Measurements from ENCODE around the gene TANC2. TPM values are rescaled to one million over a fixed set of nuclear protein-coding genes. Genes with fewer than 3 reads are reported as not detected.
A peak's percentile ranks its signal among the peaks of the same experiment; 100 is the strongest.
"Not testable (repeated sequence)": the region's sequence is repeated elsewhere in the genome, so short reads cannot be mapped to it uniquely, and the experiment has no call there.

Gene TANC2
- total RNA-seq, 1 donor from 2014 or later, result 16.4 TPM

GRCh38 chr17:62964506-62964905 lies 1.5 kb upstream of the TANC2 start:
- DNase-seq (ENCODE audit: low read depth, low spot score), result no peak

- no peak for DNase-seq (ENCODE audit: low read depth, low spot score)
These were observed 805 bp upstream of the TANC2 start for GRCh38 chr17:62965174-62965685.

GRCh38 chr17:62966426-62967204 lies 580 bp downstream of the TANC2 start:
- no peak for DNase-seq (ENCODE audit: low read depth, low spot score)

GRCh38 chr17:62967205-62967529 lies 1.1 kb downstream of the TANC2 start:
- no peak for DNase-seq (ENCODE audit: low read depth, low spot score)

GRCh38 chr17:62968445-62968923 lies 2.4 kb downstream of the TANC2 start:
- peak; percentile 79 for DNase-seq (ENCODE audit: low read depth, low spot score)

- DNase-seq (ENCODE audit: low read depth, low spot score), result no peak
These were observed 4.6 kb downstream of the TANC2 start for GRCh38 chr17:62970610-62971009.

- DNase-seq (ENCODE audit: low read depth, low spot score), result no peak
These were observed 5.8 kb downstream of the TANC2 start for GRCh38 chr17:62971853-62972252.

GRCh38 chr17:62974788-62975187 lies 8.8 kb downstream of the TANC2 start:
- no peak for DNase-seq (ENCODE audit: low read depth, low spot score)

- DNase-seq (ENCODE audit: low read depth, low spot score), result no peak
These were observed 9.2 kb downstream of the TANC2 start for GRCh38 chr17:62975206-62975605.

GRCh38 chr17:62976643-62977231 lies 10.7 kb downstream of the TANC2 start:
- DNase-seq (ENCODE audit: low read depth, low spot score), result not testable (repeated sequence)

- no peak for DNase-seq (ENCODE audit: low read depth, low spot score)
These were observed 14.8 kb downstream of the TANC2 start for GRCh38 chr17:62980842-62981241.

- DNase-seq (ENCODE audit: low read depth, low spot score), result no peak
These were observed 15.9 kb downstream of the TANC2 start for GRCh38 chr17:62981933-62982332.

- DNase-seq (ENCODE audit: low read depth, low spot score), result no peak
These were observed 18.8 kb downstream of the TANC2 start for GRCh38 chr17:62984801-62985200.

- DNase-seq (ENCODE audit: low read depth, low spot score), result no peak
These were observed 20.5 kb downstream of the TANC2 start for GRCh38 chr17:62986549-62986948.

- no peak for DNase-seq (ENCODE audit: low read depth, low spot score)
These were observed 21.1 kb downstream of the TANC2 start for GRCh38 chr17:62987136-62987535.

GRCh38 chr17:62989501-62989900 lies 23.5 kb downstream of the TANC2 start:
- DNase-seq (ENCODE audit: low read depth, low spot score), result no peak

- DNase-seq (ENCODE audit: low read depth, low spot score), result no peak
These were observed 28.9 kb downstream of the TANC2 start for GRCh38 chr17:62994931-62995330.

GRCh38 chr17:62995377-62995885 lies 29.4 kb downstream of the TANC2 start:
- no peak for DNase-seq (ENCODE audit: low read depth, low spot score)

GRCh38 chr17:62996221-62996620 lies 30.2 kb downstream of the TANC2 start:
- no peak for DNase-seq (ENCODE audit: low read depth, low spot score)

- DNase-seq (ENCODE audit: low read depth, low spot score), result no peak
These were observed 32.1 kb downstream of the TANC2 start for GRCh38 chr17:62998166-62998565.

- no peak for DNase-seq (ENCODE audit: low read depth, low spot score)
These were observed 32.8 kb downstream of the TANC2 start for GRCh38 chr17:62998665-62999393.

GRCh38 chr17:62999736-63000135 lies 33.7 kb downstream of the TANC2 start:
- no peak for DNase-seq (ENCODE audit: low read depth, low spot score)
